HepG2 (cell line): Measurements from ENCODE around the gene SLC35F6. TPM values are rescaled to one million over a fixed set of nuclear protein-coding genes. Genes with fewer than 3 reads are reported as not detected.
A peak's percentile ranks its signal among the peaks of the same experiment; 100 is the strongest.

Experiments
- ATAC-seq: fragments of 200-7000 bp; cut with Tn5 transposase; 3 replicates; pipeline ENCODE4 v1.9.1; 2020; ENCODE audit warnings: mild to moderate bottlenecking, moderate library complexity
- BruUV-seq: library from RNA; stranded (reverse); fragments of 400-500 nt; replicated peaks from 2 replicates; lab custom pipeline; 2021; lab: Mats Ljungman, UMichigan
- CTCF ChIA-PET: fragments of 300-600 bp; formaldehyde crosslinking; extraction: SDS; loops from one replicate; lab custom pipeline; 2021; ENCODE audit warnings: low total read pairs, inconsistent platforms, low intra/inter-chr PET ratio; lab: Yijun Ruan, JAX
- POLR2A ChIA-PET: fragments of 350-600 bp; sonication (Branson Sonifier 250); formaldehyde crosslinking; loops from one replicate; lab custom pipeline; 2020; ENCODE audit warnings: antibody characterized with exemption, inconsistent platforms; lab: Yijun Ruan, JAX
- DNase-seq: peaks from one replicate; pipeline ENCODE4 v3.0.0-alpha.2; 2015; ENCODE audit warnings: low spot score
- FAIRE-seq: peaks from 3 replicates; lab custom pipeline; 2011; peaks lifted over from hg19 to GRCh38; lab: Jason Lieb, UNC
- H2AFZ ChIP-seq: one replicate; pipeline ENCODE4 v1.6.1; 2011; ENCODE audit warnings: low read length, inconsistent platforms
- H3K27ac ChIP-seq: fragments of 300-600 bp; 3 replicates; pipeline ENCODE4 v1.8.0; 2011; ENCODE audit warnings: mixed run types, mild to moderate bottlenecking, mixed read lengths, low read length, inconsistent platforms; ENCODE audit not compliant: insufficient read depth; ENCODE audit errors: extremely low read length
- H3K27me3 ChIP-seq, 2 experiments: fragments of 200-600 bp in 1 of 2; 2 replicates in 1 of 2; 3 replicates in 1 of 2; pipeline versions ENCODE4 v1.6.0 to v1.8.0; 2011; ENCODE audit warnings: low read length in 2 of 2, mild to moderate bottlenecking in 2 of 2, moderate library complexity in 2 of 2, inconsistent platforms in 1 of 2; ENCODE audit not compliant: insufficient read depth in 2 of 2, control insufficient read depth in 1 of 2
- H3K36me3 ChIP-seq, 2 experiments: fragments of 200-600 bp in 1 of 2; replicated peaks in 1 of 2; 2 replicates in 1 of 2; 3 replicates in 1 of 2; pipeline versions ENCODE4 v1.5.1 to v1.8.0; 2011; ENCODE audit warnings: low read length in 2 of 2, inconsistent platforms in 1 of 2; ENCODE audit not compliant: insufficient read depth in 2 of 2, control insufficient read depth in 1 of 2
- H3K4me1 ChIP-seq: 2 replicates; pipeline ENCODE4 v1.5.1; 2012; ENCODE audit warnings: low read length, inconsistent platforms; ENCODE audit not compliant: insufficient read depth
- H3K4me2 ChIP-seq: 2 replicates; pipeline ENCODE4 v1.6.0; 2011; ENCODE audit warnings: low read depth, low read length, inconsistent platforms
- H3K4me3 ChIP-seq, 3 experiments: fragments of 200-600 bp in 1 of 3; sonication (generic), shearing (Covaris generic) in 1 of 3; replicated peaks in 1 of 3; 2 replicates each; pipeline ENCODE4 v1.5.1; 2011 to 2016; ENCODE audit warnings: low read length in 3 of 3, inconsistent platforms in 2 of 3, low read depth in 2 of 3, mild to moderate bottlenecking in 2 of 3, control low read depth in 1 of 3, mixed read lengths in 1 of 3; ENCODE audit not compliant: insufficient read depth in 1 of 3
- H3K79me2 ChIP-seq: one replicate; pipeline ENCODE4 v1.6.1; 2011; ENCODE audit warnings: low read length, inconsistent platforms; ENCODE audit not compliant: insufficient read depth
- H3K9ac ChIP-seq: 2 replicates; pipeline ENCODE4 v1.6.0; 2011; ENCODE audit warnings: mild to moderate bottlenecking, low read depth, low read length, inconsistent platforms; ENCODE audit not compliant: insufficient read depth
- H3K9me3 ChIP-seq: 2 replicates; pipeline ENCODE4 v1.5.1; 2012; ENCODE audit warnings: mild to moderate bottlenecking, low read length
- H4K20me1 ChIP-seq: 2 replicates; pipeline ENCODE4 v1.6.0; 2011; ENCODE audit warnings: inconsistent platforms, mild to moderate bottlenecking, low read length, moderate library complexity; ENCODE audit not compliant: insufficient read depth
- BCL6 ChIP-seq: IDR thresholded peaks from 2 replicates; pipeline ENCODE4 v1.6.1; 2016; ENCODE audit warnings: missing genetic modification reagents, missing compliant biosample characterization
- HNRNPK ChIP-seq: fragments of 200-400 bp; formaldehyde crosslinking; IDR thresholded peaks from 2 replicates; pipeline ENCODE4 v1.6.1; 2018; ENCODE audit warnings: low read length, low read depth, moderate library complexity, mild to moderate bottlenecking; ENCODE audit not compliant: poor library complexity, severe bottlenecking
- NCOA1 ChIP-seq: sonication (generic); formaldehyde crosslinking; IDR thresholded peaks from 2 replicates; pipeline ENCODE4 v1.9.0; 2021; ENCODE audit warnings: missing genetic modification reagents
- NR2F6 ChIP-seq, 2 experiments: IDR thresholded peaks; 2 replicates each; pipeline ENCODE4 v1.6.1; 2016; ENCODE audit warnings: antibody characterized with exemption in 1 of 2, mild to moderate bottlenecking in 1 of 2
- XRCC5 ChIP-seq: fragments of 200-400 bp; formaldehyde crosslinking; optimal IDR thresholded peaks from 2 replicates; pipeline ENCODE3; 2017; ENCODE audit warnings: mild to moderate bottlenecking, low read length
- ZFP1 ChIP-seq: IDR thresholded peaks from 2 replicates; pipeline ENCODE4 v1.6.1; 2016
- ZNF263 ChIP-seq: sonication (generic); formaldehyde crosslinking; IDR thresholded peaks from 2 replicates; pipeline ENCODE4 v1.4.0; 2020; ENCODE audit warnings: missing genetic modification reagents
- ZNF816 ChIP-seq: sonication (generic); formaldehyde crosslinking; IDR thresholded peaks from 2 replicates; pipeline ENCODE4 v1.8.0; 2022; ENCODE audit warnings: missing genetic modification reagents, mild to moderate bottlenecking, borderline replicate concordance
- WGBS: methylation state at CpG from one replicate; pipeline ENCODE4 v1.1.6; 2017; ENCODE audit warnings: low lambda C conversion rate; 5-methylcytosine and 5-hydroxymethylcytosine counted together
- in situ Hi-C: cut with HindIII; loops from 2 replicates; pipeline ENCODE4 v1.10.0; 2017; ENCODE audit warnings: low pct_unique_long_range_greater_than_20kb; ENCODE audit not compliant: extremely low pct_ligation_motif_present
- intact Hi-C: fragments of 100-400 bp; cut with micrococcal nuclease; formaldehyde crosslinking; loops from one replicate; pipeline ENCODE4 v1.10.0; 2022; ENCODE audit not compliant: unreplicated experiment
- polyA plus RNA-seq, 8 experiments: library from polyadenylated mRNA; depleted of rRNA in 3 of 8; stranded (reverse) in 7 of 8; unstranded in 1 of 8; fragments of >200 nt; fragmentation: Illumina TruSeq in 4 of 8; extraction: Trizol in 4 of 8; gene quantifications; 2 replicates each; pipeline versions ENCODE4 v1.2.1 to v1.2.3, GENCODE V29; 2011 to 2016; ENCODE audit warnings: low read depth in 4 of 8, missing spikeins in 1 of 8, mixed read lengths in 1 of 8; ENCODE audit not compliant: insufficient read depth in 1 of 8
- total RNA-seq, 5 experiments: library from RNA; depleted of rRNA; stranded (reverse); fragments of >200 nt; fragmentation: Illumina TruSeq; extraction: Trizol; gene quantifications; 2 replicates each; pipeline ENCODE4 v1.2.3, GENCODE V29; 2016; ENCODE audit warnings: low read depth in 1 of 5
- TF ChIP-seq, protein P1 (sequence below): sonication (generic); formaldehyde crosslinking; conservative IDR thresholded peaks from 2 replicates; pipeline ENCODE4 v1.8.0; 2022; ENCODE audit warnings: low read depth, missing genetic modification reagents
- TF ChIP-seq, protein P2 (sequence below): sonication (generic); formaldehyde crosslinking; IDR thresholded peaks from 2 replicates; pipeline ENCODE4 v1.8.0; 2022; ENCODE audit warnings: missing genetic modification reagents, low read depth, mild to moderate bottlenecking, borderline replicate concordance
- TF ChIP-seq, protein P3 (sequence below): sonication (generic); formaldehyde crosslinking; IDR thresholded peaks from 2 replicates; pipeline ENCODE4 v1.9.0; 2021; ENCODE audit warnings: mild to moderate bottlenecking, missing genetic modification reagents

Gene SLC35F6
- total and polyA plus RNA-seq, 2 of the 13 experiments (the other 11 are each of a cell fraction or from before 2014, with no cell fraction given) = 15.2 to 21.2 TPM

DNA sequence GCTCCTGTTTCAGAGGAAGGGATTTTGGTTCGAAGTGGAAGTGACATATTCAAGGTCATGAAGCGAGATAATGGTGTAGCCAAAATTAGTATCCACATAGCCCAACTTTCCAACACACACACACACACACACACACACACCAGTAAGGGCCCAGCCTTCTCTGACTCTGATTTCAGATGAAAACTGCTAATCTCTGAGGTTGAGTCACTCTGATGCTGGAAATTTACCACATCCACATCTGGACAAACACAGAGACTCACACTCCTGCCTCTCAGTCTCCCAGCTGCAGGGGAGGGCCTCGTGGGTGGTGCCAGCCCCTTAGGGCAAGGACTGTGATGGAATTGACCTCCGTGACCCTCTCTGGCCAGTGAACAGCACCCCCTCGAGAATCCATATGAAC lies 29.0 kb upstream of the SLC35F6 start:
- no peak for FAIRE-seq
- intact Hi-C loops (no loop called here), in situ Hi-C loops (no loop called here)
- no peak for DNase-seq
- no peak overlapping the region for H3K4me2 ChIP-seq
- H2AFZ ChIP-seq = no peak overlapping the region
- no TSS peak for BruUV-seq
- no peak for ATAC-seq
- H3K4me3 ChIP-seq = no peak overlapping the region
- H3K4me1 ChIP-seq = peaks cover 34% of the 10 kb centered on the region
- no peak overlapping the region for H3K9ac ChIP-seq
- H3K36me3 ChIP-seq = no peaks in the 10 kb centered on the region
- POLR2A ChIA-PET = no interaction called here
- TF ChIP-seq, protein P1, sequence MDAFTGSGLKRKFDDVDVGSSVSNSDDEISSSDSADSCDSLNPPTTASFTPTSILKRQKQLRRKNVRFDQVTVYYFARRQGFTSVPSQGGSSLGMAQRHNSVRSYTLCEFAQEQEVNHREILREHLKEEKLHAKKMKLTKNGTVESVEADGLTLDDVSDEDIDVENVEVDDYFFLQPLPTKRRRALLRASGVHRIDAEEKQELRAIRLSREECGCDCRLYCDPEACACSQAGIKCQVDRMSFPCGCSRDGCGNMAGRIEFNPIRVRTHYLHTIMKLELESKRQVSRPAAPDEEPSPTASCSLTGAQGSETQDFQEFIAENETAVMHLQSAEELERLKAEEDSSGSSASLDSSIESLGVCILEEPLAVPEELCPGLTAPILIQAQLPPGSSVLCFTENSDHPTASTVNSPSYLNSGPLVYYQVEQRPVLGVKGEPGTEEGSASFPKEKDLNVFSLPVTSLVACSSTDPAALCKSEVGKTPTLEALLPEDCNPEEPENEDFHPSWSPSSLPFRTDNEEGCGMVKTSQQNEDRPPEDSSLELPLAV (CRISPR knock-in tag) = no peak
- TF ChIP-seq NR2F6 (IDR thresholded peaks at IDR 0.05) (no peak), NR2F6 (CRISPR knock-in tag; IDR thresholded peaks at IDR 0.05) (peak; percentile 45; the same call in 1 of the 2 replicates), ZNF816 (CRISPR knock-in tag) (no peak), HNRNPK (no peak), ZFP1 (no peak), XRCC5 (no peak), NCOA1 (no peak), BCL6 (CRISPR knock-in tag) (no peak), ZNF263 (no peak)
- TF ChIP-seq, protein P2, sequence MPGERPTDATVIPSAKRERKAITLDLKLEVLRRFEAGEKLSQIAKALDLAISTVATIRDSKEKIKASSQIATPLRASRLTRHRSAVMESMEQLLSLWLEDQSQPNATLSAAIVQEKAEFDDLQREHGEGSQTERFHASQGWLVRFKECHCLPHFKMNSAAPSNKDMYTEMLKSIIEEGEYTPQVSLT (CRISPR knock-in tag) = no peak
- TF ChIP-seq, protein P3, sequence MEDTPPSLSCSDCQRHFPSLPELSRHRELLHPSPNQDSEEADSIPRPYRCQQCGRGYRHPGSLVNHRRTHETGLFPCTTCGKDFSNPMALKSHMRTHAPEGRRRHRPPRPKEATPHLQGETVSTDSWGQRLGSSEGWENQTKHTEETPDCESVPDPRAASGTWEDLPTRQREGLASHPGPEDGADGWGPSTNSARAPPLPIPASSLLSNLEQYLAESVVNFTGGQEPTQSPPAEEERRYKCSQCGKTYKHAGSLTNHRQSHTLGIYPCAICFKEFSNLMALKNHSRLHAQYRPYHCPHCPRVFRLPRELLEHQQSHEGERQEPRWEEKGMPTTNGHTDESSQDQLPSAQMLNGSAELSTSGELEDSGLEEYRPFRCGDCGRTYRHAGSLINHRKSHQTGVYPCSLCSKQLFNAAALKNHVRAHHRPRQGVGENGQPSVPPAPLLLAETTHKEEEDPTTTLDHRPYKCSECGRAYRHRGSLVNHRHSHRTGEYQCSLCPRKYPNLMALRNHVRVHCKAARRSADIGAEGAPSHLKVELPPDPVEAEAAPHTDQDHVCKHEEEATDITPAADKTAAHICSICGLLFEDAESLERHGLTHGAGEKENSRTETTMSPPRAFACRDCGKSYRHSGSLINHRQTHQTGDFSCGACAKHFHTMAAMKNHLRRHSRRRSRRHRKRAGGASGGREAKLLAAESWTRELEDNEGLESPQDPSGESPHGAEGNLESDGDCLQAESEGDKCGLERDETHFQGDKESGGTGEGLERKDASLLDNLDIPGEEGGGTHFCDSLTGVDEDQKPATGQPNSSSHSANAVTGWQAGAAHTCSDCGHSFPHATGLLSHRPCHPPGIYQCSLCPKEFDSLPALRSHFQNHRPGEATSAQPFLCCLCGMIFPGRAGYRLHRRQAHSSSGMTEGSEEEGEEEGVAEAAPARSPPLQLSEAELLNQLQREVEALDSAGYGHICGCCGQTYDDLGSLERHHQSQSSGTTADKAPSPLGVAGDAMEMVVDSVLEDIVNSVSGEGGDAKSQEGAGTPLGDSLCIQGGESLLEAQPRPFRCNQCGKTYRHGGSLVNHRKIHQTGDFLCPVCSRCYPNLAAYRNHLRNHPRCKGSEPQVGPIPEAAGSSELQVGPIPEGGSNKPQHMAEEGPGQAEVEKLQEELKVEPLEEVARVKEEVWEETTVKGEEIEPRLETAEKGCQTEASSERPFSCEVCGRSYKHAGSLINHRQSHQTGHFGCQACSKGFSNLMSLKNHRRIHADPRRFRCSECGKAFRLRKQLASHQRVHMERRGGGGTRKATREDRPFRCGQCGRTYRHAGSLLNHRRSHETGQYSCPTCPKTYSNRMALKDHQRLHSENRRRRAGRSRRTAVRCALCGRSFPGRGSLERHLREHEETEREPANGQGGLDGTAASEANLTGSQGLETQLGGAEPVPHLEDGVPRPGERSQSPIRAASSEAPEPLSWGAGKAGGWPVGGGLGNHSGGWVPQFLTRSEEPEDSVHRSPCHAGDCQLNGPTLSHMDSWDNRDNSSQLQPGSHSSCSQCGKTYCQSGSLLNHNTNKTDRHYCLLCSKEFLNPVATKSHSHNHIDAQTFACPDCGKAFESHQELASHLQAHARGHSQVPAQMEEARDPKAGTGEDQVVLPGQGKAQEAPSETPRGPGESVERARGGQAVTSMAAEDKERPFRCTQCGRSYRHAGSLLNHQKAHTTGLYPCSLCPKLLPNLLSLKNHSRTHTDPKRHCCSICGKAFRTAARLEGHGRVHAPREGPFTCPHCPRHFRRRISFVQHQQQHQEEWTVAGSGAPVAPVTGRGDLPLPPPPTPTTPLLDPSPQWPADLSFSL (CRISPR knock-in tag) = peak; percentile 59; the same call in 1 of the 2 replicates
- WGBS = 11% methylated on average over 5 of the region's 5 CpGs
- no peaks in the 10 kb centered on the region for H3K9me3 ChIP-seq
- no peaks in the 10 kb centered on the region for H3K79me2 ChIP-seq
- CTCF ChIA-PET = no interaction called here
- no peak overlapping the region for H3K27ac ChIP-seq
- H4K20me1 ChIP-seq = no peaks in the 10 kb centered on the region
- peaks cover 6 to 29% of the 10 kb centered on the region in 2 experiments; a peak in 3 of 5 replicates for H3K27me3 ChIP-seq
